LNCaP clone FGC (cell line): Measurements from ENCODE around the gene PRKG1.

ENCODE experiments used
- DNase-seq: peaks from one replicate; pipeline ENCODE4 v3.0.0-alpha.2; 2011; ENCODE audit warnings: low read depth
- H3K4me3 ChIP-seq: 2 replicates; pipeline ENCODE4 v1.5.1; 2011; ENCODE audit warnings: mild to moderate bottlenecking, low read depth, low read length, control low read depth
- CTCF ChIP-seq: IDR thresholded peaks from 2 replicates; pipeline ENCODE4 v1.5.1; 2012; ENCODE audit warnings: mild to moderate bottlenecking; ENCODE audit not compliant: control insufficient read depth, insufficient read depth; ENCODE audit errors: extremely low read depth

The PRKG1 gene

GRCh38 chr10:51367127-51367526, 292.8 kb downstream of the PRKG1 start:
- no peak for DNase-seq

GRCh38 chr10:51367694-51368093, 293.4 kb downstream of the PRKG1 start:
- DNase-seq, result peak; percentile 53
- H3K4me3 ChIP-seq, result no peak overlapping the region
- no peak for TF ChIP-seq CTCF

More at GRCh38 chr10:51367127-51367526, 292.8 kb downstream of the PRKG1 start:
- peak overlapping the region; percentile 14; the same call in 1 of the 2 replicates for H3K4me3 ChIP-seq
- TF ChIP-seq CTCF, result no peak

GRCh38 chr10:51368943-51369342, 294.7 kb downstream of the PRKG1 start:
- TF ChIP-seq CTCF, result no peak

GRCh38 chr10:51369903-51370302, 295.6 kb downstream of the PRKG1 start:
- DNase-seq, result no peak
- TF ChIP-seq CTCF, result no peak
- H3K4me3 ChIP-seq, result no peak overlapping the region

More at GRCh38 chr10:51368943-51369342, 294.7 kb downstream of the PRKG1 start:
- no peak overlapping the region for H3K4me3 ChIP-seq
- DNase-seq, result no peak

GRCh38 chr10:51371743-51372142, 297.5 kb downstream of the PRKG1 start:
- TF ChIP-seq CTCF, result no peak
- H3K4me3 ChIP-seq, result no peak overlapping the region
- no peak for DNase-seq

GRCh38 chr10:51375790-51376189, 301.5 kb downstream of the PRKG1 start:
- DNase-seq, result no peak
- TF ChIP-seq CTCF, result no peak
- no peak overlapping the region for H3K4me3 ChIP-seq
